ENCODE measurements around the gene TKT.

The TKT gene

GRCh38 chr3:53217175-53217574 lies 38.6 kb downstream of the TKT start:
- no peak overlapping the region for H3K27ac ChIP-seq
- TF ChIP-seq CTCF (conservative IDR thresholded peaks at IDR 0.05), result no peak

DNA sequence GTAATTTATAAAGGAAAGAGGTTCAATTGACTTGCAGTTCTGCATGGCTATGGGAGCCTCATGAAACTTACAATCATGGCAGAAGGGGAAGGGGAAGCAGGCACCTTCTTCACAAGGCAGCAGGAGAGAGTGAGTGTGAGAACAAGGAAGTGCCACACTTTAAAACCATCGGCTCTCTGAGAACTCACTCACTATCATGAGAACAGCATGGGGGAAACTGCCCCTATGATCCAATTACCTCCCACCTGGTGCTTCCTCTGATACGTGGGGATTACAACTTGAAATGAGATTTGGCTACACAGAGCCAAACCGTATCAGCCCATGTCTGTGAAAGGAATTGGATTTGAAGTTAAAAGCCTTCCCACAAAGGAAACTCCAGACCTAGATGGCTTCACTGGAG lies 39.1 kb downstream of the TKT start:
- no peak for TF ChIP-seq CTCF (conservative IDR thresholded peaks at IDR 0.05)
- no peak overlapping the region for H3K27ac ChIP-seq

- no peak overlapping the region for H3K27ac ChIP-seq
- no peak for TF ChIP-seq CTCF (conservative IDR thresholded peaks at IDR 0.05)
These were observed 40.0 kb downstream of the TKT start for GRCh38 chr3:53215816-53216215.

DNA sequence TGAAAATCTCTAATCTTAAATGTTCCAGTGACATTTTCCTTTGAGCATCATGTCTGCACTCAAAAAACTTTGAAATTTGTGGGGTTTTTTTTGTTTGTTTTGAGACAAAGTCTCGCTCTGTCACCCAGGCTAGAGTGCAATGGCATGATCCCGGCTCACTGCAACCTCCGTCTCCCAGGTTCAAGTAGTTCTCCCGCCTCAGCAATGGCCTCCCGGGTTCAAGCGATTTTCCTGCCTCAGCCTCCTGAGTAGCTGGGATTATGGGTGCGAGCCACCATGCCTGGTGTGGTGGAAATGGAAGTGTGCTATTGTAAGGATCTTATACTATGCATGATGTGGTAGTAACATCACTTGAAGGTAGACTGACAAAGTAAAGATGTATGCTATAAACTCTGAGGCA lies 42.5 kb downstream of the TKT start:
- H3K27ac ChIP-seq, result no peak overlapping the region
- no peak for TF ChIP-seq CTCF (conservative IDR thresholded peaks at IDR 0.05)

GRCh38 chr3:53211706-53212702 lies 43.8 kb downstream of the TKT start:
- no peak for TF ChIP-seq CTCF (conservative IDR thresholded peaks at IDR 0.05)
- H3K27ac ChIP-seq, result no peak overlapping the region

- H3K27ac ChIP-seq, result no peak overlapping the region
- no peak for TF ChIP-seq CTCF (conservative IDR thresholded peaks at IDR 0.05)
These were observed 53.3 kb downstream of the TKT start for GRCh38 chr3:53202331-53203015.

Data from VCaP (cell line).